C4-2B (cell line): ENCODE data around the gene ANKRD31.
"Not testable (repeated sequence)": the region's sequence is repeated elsewhere in the genome, so short reads cannot be mapped to it uniquely, and the experiment has no call there.

Experiments used
- H3K27ac ChIP-seq: fragments of 450-650 bp; 2 replicates; pipeline ENCODE4 v1.5.1; 2017
- CTCF ChIP-seq: fragments of 450-650 bp; conservative IDR thresholded peaks from 2 replicates; pipeline ENCODE4 v1.5.1; 2017; ENCODE audit warnings: mild to moderate bottlenecking
- ZFX ChIP-seq: fragments of 450-650 bp; IDR thresholded peaks from 2 replicates; pipeline ENCODE4 v1.6.1; 2017

The ANKRD31 gene

GRCh38 chr5:75108931-75109596, 127.6 kb downstream of the ANKRD31 start:
- no peak overlapping the region for H3K27ac ChIP-seq
- TF ChIP-seq ZFX: no peak
- TF ChIP-seq CTCF: no peak

GRCh38 chr5:75108515-75108914, 128.2 kb downstream of the ANKRD31 start:
- no peak overlapping the region for H3K27ac ChIP-seq
- TF ChIP-seq CTCF: no peak
- TF ChIP-seq ZFX: no peak

GRCh38 chr5:75095956-75096355, 140.7 kb downstream of the ANKRD31 start:
- not testable (repeated sequence) for H3K27ac ChIP-seq

GRCh38 chr5:75091597-75091996, 145.1 kb downstream of the ANKRD31 start:
- no peak overlapping the region for H3K27ac ChIP-seq
- TF ChIP-seq CTCF (no peak), ZFX (no peak)

GRCh38 chr5:75089662-75090061, 147.0 kb downstream of the ANKRD31 start:
- no peak for TF ChIP-seq ZFX
- no peak for TF ChIP-seq CTCF
- H3K27ac ChIP-seq: no peak overlapping the region

GRCh38 chr5:75089137-75089536, 147.5 kb downstream of the ANKRD31 start:
- TF ChIP-seq CTCF (no peak), ZFX (no peak)
- no peak overlapping the region for H3K27ac ChIP-seq

GRCh38 chr5:75088648-75089047, 148.0 kb downstream of the ANKRD31 start:
- TF ChIP-seq ZFX (no peak), CTCF (no peak)
- H3K27ac ChIP-seq: no peak overlapping the region

GRCh38 chr5:75081510-75081909, 155.2 kb downstream of the ANKRD31 start:
- TF ChIP-seq ZFX: no peak
- no peak for TF ChIP-seq CTCF
- H3K27ac ChIP-seq: no peak overlapping the region

- H3K27ac ChIP-seq: not testable (repeated sequence)
These were observed 157.3 kb downstream of the ANKRD31 start for GRCh38 chr5:75079346-75079745.
